ENCODE measurements around the gene STPG1.

The STPG1 gene

GRCh38 chr1:24369801-24370200, 43.8 kb downstream of the STPG1 start:
- DNase-seq (ENCODE audit: low read depth, low spot score) = no peak

GRCh38 chr1:24369199-24369598, 44.4 kb downstream of the STPG1 start:
- DNase-seq (ENCODE audit: low read depth, low spot score) = no peak

- no peak for DNase-seq (ENCODE audit: low read depth, low spot score)
Measured at GRCh38 chr1:24366707-24367106, 46.9 kb downstream of the STPG1 start.

DNA sequence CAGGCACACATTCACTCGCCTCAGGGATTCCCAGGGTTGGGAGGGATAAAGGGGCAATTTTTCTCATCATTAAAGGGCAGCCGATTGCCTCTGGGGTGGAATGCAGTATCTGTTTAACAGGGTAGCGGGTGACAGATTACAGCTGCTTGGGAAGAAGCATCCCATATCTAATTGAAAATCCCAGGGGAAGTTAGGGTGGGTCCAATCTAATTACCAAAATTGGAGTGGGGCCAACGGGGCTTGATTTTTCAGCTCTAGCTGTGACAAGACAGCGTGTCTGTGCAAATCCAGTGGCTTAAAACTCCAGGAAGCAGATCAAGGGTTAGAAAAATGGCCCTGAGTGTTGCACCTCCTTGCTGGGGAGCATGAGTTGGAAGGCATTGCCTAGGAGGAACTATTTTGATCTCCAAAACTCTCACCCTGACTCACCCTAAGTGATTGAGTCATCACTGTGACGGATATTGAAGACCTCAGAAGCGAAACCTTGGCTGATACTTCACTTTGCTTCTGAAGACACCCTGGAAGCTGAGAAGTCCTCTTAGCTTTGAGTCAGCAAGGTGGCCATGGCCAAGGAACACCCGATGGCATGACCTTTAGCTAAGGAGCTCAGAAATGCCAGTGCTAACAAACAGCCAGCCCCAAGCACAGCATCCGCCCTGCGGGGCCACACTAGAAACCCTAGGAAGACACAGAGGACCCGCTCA, 48.5 kb downstream of the STPG1 start:
- no peak for DNase-seq (ENCODE audit: low read depth, low spot score)

DNA sequence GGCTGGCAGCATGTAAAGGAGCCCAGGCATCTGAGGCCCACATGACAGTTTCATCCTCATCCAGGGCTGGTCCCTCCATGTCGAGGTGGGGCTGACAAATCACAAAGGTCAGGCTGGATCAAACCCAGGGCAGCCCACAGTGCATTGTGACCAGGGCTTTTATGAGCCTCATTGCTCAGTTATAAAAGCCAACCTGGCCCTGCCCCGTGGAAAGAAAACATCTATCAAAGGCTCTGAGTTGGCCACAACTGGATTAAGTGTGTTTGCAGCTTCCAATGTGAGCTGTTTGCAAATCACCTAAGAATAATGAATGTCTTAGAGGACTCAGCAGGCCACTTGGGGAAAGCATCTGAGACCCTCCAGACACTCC, 49.0 kb downstream of the STPG1 start:
- no peak for DNase-seq (ENCODE audit: low read depth, low spot score)

- DNase-seq (ENCODE audit: low read depth, low spot score) = no peak
Measured at GRCh38 chr1:24363994-24364393, 49.6 kb downstream of the STPG1 start.

- DNase-seq (ENCODE audit: low read depth, low spot score) = no peak
Measured at GRCh38 chr1:24362982-24363614, 50.5 kb downstream of the STPG1 start.

- DNase-seq (ENCODE audit: low read depth, low spot score) = no peak
Measured at GRCh38 chr1:24362396-24362795, 51.2 kb downstream of the STPG1 start.

GRCh38 chr1:24361811-24362210, 51.8 kb downstream of the STPG1 start:
- no peak for DNase-seq (ENCODE audit: low read depth, low spot score)

DNA sequence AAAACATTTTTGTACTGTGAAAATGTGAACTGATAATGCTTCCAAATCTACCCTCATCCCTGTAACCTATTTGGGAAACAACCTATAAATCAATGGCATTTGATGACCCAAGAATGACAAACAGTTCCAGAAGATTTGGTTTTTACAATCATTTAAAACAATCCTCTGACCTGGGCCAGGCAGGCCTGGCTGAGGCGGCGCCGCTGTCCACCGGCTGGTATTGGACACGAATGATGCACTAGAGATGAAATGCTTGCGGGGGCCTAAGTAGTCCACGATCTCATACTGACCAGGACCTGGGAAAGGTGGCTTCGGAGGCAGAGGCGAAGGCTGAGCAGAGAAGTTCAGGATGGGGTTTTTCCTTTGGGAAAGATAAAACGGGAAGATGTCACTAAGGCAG, 52.9 kb downstream of the STPG1 start:
- DNase-seq (ENCODE audit: low read depth, low spot score) = no peak

GRCh38 chr1:24357038-24357437, 56.5 kb downstream of the STPG1 start:
- no peak for DNase-seq (ENCODE audit: low read depth, low spot score)

DNA sequence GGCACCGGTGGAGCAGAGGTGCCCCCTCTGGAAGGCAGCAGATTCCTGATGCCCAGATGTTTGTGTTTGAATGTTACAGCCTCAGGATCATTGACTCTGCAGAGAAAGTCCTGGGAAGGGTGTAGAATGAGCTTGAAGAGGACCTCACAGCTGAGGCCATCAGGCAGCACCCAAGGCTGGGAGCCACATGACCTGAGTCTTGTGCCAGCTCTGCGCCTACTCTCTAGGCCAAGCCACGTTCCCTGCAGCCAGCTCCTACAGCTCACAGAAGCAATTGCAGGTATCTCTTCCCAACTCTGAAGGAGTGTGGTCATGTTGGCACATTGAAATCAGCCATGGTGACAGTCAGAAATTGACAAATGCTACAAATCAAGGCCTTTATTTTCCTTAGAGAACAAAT, 58.1 kb downstream of the STPG1 start:
- no peak for DNase-seq (ENCODE audit: low read depth, low spot score)

- DNase-seq (ENCODE audit: low read depth, low spot score) = no peak
Measured at GRCh38 chr1:24353292-24353891, 60.2 kb downstream of the STPG1 start.

DNA sequence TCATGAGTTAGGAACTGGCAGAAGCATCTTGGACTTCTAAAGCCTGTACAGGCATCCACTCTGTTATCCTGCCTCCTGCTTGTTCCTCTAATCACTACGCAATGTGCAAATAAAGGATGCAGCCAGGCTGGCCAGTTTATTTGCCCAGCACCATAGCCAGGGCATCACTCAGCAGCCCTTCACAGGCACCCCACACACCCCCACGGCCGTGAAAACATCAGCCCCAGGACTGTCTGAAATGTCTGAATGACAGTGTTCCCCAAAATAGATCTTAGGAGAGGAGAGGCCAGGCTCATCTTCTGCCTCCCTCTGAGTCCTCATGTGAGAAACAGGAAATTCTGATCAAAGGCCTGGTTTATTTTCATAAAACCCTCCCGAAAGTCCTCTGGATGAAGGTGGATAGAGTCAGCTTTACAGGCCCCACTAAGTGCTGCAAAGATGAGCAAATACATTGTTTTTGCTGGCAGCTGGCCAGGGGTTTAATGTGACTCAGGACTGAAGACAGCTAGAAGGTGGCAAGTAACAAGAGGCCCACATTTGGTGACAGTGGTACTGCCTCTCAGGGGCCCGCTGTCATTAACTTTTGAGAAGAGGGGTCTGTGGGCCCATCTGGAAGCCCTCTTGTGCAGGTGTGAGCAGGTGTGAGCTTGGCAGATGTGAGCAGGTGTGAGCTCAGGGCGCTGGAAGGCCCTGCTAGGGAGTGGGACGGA, 61.5 kb downstream of the STPG1 start:
- no peak for DNase-seq (ENCODE audit: low read depth, low spot score)

- no peak for DNase-seq (ENCODE audit: low read depth, low spot score)
Measured at GRCh38 chr1:24351247-24351646, 62.3 kb downstream of the STPG1 start.

DNA sequence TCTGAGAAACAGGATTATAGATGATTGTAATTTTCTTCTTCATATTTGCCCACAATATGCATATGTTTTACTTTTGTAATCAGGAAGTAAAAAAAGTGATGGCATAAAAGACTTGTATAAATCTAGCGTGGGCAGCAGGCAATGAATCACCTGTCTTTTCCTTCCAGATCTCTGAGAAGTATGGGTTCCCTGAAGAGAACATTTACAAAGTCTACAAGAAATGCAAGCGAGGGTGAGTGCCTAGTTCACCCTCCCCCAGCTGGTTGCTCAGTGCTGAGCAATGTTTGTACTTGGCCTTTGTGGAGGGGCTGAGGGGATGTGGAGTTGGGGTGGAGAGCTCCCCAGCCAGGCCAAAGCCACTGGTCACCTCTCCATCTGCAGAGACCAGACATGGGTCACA, 63.7 kb downstream of the STPG1 start:
- no peak for DNase-seq (ENCODE audit: low read depth, low spot score)

- no peak for DNase-seq (ENCODE audit: low read depth, low spot score)
Measured at GRCh38 chr1:24348196-24348595, 65.4 kb downstream of the STPG1 start.

- DNase-seq (ENCODE audit: low read depth, low spot score) = no peak
Measured at GRCh38 chr1:24347159-24347934, 66.2 kb downstream of the STPG1 start.

GRCh38 chr1:24345334-24345733, 68.2 kb downstream of the STPG1 start:
- no peak for DNase-seq (ENCODE audit: low read depth, low spot score)

DNA sequence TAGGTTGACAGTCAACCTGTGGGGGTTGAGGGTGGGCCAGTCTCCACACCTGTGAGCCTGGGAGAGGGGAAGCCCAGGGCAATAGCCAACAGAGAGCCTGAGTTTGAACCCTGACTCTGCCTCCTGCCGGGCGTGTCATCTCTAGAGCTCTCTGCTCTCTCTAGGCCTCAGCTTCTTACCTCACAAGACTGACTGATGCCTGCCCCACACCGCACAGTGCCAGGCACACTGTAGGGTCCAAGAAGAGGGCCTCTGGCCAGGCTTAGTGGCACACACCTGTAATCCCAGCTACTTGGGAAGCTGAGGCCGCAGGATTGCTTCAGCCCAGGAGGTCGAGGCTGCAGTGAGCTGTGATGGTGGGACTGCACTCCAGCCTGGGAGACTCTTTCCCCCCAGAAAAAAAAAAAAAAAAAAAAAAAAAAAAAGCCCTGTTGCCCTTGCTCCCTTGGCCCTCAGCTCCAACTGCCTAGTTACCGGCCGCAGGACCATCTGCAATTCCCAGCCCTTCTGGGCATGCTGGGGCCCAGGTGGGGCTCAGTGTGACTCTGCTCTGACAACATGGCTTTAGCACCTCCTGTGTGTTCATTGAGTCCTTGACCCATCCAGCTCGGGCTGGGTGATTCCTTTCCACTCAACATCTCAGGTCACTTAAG, 69.4 kb downstream of the STPG1 start:
- DNase-seq (ENCODE audit: low read depth, low spot score) = no peak

DNA sequence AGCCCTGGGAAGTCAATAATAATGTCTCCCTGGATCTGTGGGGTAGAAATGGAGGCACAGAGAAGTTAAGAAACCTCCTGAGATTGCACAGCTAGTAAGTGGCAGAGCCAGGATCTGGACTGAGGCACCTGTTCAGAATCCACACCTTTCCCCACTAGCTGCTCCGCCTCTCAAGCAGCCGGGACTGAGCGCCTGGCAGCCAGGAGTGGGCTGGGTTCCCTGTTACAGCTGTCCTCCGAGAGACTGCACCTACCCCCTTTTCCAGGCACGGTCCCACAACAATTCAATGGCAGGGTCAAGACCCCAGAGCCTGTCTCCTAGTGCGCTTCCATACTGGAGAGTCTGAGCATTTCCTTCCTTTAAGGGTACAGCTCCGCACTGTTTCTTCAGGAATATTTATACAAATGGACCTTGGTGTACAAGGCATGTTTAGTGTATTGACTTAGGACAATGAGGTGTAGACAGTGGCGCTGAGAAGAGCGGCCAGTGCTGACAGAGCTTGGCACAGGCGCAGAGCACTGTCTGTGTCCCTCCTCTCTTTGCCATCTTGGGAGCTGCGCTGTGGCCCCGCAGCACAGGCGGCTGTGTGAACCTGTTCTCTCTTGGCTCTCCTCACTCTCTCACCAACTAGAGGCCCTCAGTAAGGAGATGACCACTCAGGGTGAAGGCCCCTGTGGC, 70.0 kb downstream of the STPG1 start:
- DNase-seq (ENCODE audit: low read depth, low spot score) = no peak
